CD4-positive, alpha-beta memory T cell (primary cell): ENCODE data around the gene SLC38A8. TPM values are rescaled to one million over a fixed set of nuclear protein-coding genes. Genes with fewer than 3 reads are reported as not detected.

Experiments
- CTCF ChIA-PET: fragments of 350-600 bp; sonication (Branson Sonifier 250); formaldehyde crosslinking; loops from one replicate; lab custom pipeline; 2021; ENCODE audit warnings: inconsistent platforms; ENCODE audit not compliant: partially characterized antibody; lab: Charles Lee
- POLR2A ChIA-PET: fragments of 350-600 bp; sonication (Branson Sonifier 250); formaldehyde crosslinking; loops from one replicate; lab custom pipeline; 2021; ENCODE audit not compliant: partially characterized antibody; lab: Charles Lee
- DNase-seq, 5 donors: peaks; one replicate each; pipeline versions ENCODE4 v3.0.0 to v3.0.0-alpha.2; 2020 to 2022; ENCODE audit warnings: mixed read lengths in 1 of 5
- H3K27ac ChIP-seq: one replicate; pipeline ENCODE4 v1.7.0; 2013; ENCODE audit warnings: low read depth, low read length
- H3K27me3 ChIP-seq: 2 replicates; pipeline ENCODE4 v1.7.0; 2013; ENCODE audit warnings: mild to moderate bottlenecking, low read length, moderate library complexity; ENCODE audit not compliant: insufficient read depth
- H3K36me3 ChIP-seq: 2 replicates; pipeline ENCODE4 v1.7.0; 2013; ENCODE audit warnings: mild to moderate bottlenecking, low read length, moderate library complexity; ENCODE audit not compliant: insufficient read depth
- H3K4me1 ChIP-seq: 2 replicates; pipeline ENCODE4 v1.7.0; 2013; ENCODE audit warnings: mild to moderate bottlenecking, low read length, moderate library complexity; ENCODE audit not compliant: insufficient read depth
- H3K4me3 ChIP-seq, 2 donors: one replicate each; pipeline ENCODE4 v1.7.0; 2013; ENCODE audit warnings: low read length in 2 of 2, mild to moderate bottlenecking in 1 of 2
- H3K9me3 ChIP-seq, 2 donors: one replicate each; pipeline ENCODE4 v1.7.0; 2013; ENCODE audit warnings: low read length in 2 of 2, control low read depth in 1 of 2; ENCODE audit not compliant: control insufficient read depth in 1 of 2
- H3K27ac Mint-ChIP-seq, 7 donors: one replicate each; pipeline ENCODE4 v1.8.0; 2020 to 2021; ENCODE audit warnings: mixed read lengths in 7 of 7, mild to moderate bottlenecking in 6 of 7, inconsistent platforms in 3 of 7, moderate library complexity in 3 of 7
- H3K27me3 Mint-ChIP-seq, 2 donors: one replicate each; pipeline ENCODE4 v1.8.0; 2020 to 2021; ENCODE audit warnings: mixed read lengths in 2 of 2
- H3K36me3 Mint-ChIP-seq, 2 donors: one replicate each; pipeline ENCODE4 v1.8.0; 2020 to 2021; ENCODE audit warnings: mixed read lengths in 2 of 2, inconsistent platforms in 1 of 2, mild to moderate bottlenecking in 1 of 2
- H3K4me1 Mint-ChIP-seq, 4 donors: one replicate each; pipeline ENCODE4 v1.8.0; 2020 to 2021; ENCODE audit warnings: mixed read lengths in 4 of 4, mild to moderate bottlenecking in 1 of 4
- H3K4me3 Mint-ChIP-seq, 8 donors: one replicate each; pipeline ENCODE4 v1.8.0; 2020 to 2021; ENCODE audit warnings: mixed read lengths in 8 of 8, mild to moderate bottlenecking in 7 of 8, moderate library complexity in 6 of 8, inconsistent platforms in 3 of 8
- H3K9me3 Mint-ChIP-seq, 8 donors: one replicate each; pipeline ENCODE4 v1.8.0; 2020 to 2021; ENCODE audit warnings: mixed read lengths in 8 of 8, mild to moderate bottlenecking in 5 of 8, inconsistent platforms in 3 of 8, moderate library complexity in 1 of 8
- intact Hi-C: fragments of 100-400 bp; cut with micrococcal nuclease; formaldehyde crosslinking; loops from one replicate; pipeline ENCODE4 v1.15.1; 2023
- polyA plus RNA-seq, 2 donors: library from polyadenylated mRNA; unstranded; fragments of 300-500 nt; fragmentation: Illumina TruSeq; gene quantifications; one replicate each; pipeline ENCODE4 v1.2.3, GENCODE V29; 2021
- total RNA-seq, 2 experiments: library from RNA; stranded (reverse); gene quantifications; one replicate each; pipeline ENCODE4 v1.2.3, GENCODE V29; 2021

SLC38A8 gene
- total and polyA plus RNA-seq, 4 experiments from 2014 or later = not detected

DNA sequence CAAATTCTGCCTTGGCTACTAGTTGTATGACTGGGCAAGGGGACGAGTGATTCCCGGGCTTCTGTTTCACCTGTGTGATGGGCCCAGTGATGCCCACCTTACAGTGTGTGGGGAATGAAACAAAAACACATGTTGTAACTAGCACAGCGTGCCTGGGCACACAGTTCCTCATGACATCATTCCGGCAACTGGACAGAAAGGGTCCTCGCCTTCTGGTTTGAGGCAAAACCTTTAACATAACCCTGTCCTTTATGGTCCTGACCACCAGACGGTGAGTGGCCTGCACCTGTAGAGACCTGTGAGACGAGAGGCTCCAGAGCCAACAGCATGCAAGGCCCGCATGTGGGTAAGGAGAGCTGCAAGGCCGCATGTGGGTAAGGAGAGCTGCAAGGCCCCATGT lies 7.7 kb upstream of the SLC38A8 start:
- POLR2A ChIA-PET = no interaction called here
- Mint-ChIP-seq H3K27ac (peak overlapping the region in 1 of 7 donors; percentile 47), H3K9me3 (peaks cover 0 to 2% (median 0%) of the 10 kb centered on the region in 8 donors), H3K4me3 (no peak overlapping the region), H3K36me3 (peaks cover 40 to 55% of the 10 kb centered on the region in 2 donors), H3K27me3 (no peaks in the 10 kb centered on the region), H3K4me1 (no peaks in the 10 kb centered on the region)
- Histone ChIP-seq H3K27ac (no peak overlapping the region), H3K27me3 (no peaks in the 10 kb centered on the region), H3K9me3 (no peaks in the 10 kb centered on the region), H3K36me3 (peaks cover 45% of the 10 kb centered on the region), H3K4me1 (no peaks in the 10 kb centered on the region), H3K4me3 (no peak overlapping the region)
- CTCF ChIA-PET = no interaction called here
- intact Hi-C loops = no loop called here
- DNase-seq = no peak

DNA sequence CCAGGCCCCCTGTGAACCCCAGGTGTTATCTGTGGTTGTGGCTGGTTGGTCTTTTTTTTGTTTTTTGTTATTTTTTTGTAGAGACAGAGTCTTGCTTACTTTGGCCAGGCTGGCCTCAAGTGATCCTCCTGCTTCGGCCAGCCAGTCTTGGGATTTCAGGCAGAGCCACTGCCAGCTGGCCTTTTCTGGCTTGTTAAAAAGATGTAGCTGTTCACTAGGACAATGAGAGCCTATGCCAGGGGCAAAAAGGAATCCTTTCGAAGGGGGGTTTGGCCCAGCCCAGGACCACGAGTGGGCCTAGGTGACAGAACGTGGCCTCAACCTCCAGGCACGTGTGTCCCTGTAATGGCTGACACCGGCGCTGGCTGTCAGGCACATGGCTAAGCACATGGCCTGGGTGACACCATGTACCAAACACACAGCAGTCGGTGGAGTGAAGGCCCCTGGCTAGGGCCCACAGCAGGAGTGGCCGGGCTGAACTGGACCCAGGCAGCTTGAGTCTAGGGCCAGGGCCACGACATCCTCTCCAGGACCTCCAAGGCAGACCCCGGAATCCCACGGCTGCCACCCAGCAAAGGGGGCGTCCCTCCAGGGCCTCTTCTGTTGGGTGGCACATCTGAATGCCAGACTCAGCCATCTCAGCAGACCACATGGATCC lies 6.9 kb upstream of the SLC38A8 start:
- Mint-ChIP-seq H3K36me3 (peaks cover 35 to 48% of the 10 kb centered on the region in 2 donors), H3K27ac (peak overlapping the region in 2 of 7 donors; percentile 31 to 61), H3K27me3 (no peaks in the 10 kb centered on the region), H3K4me3 (no peak overlapping the region), H3K9me3 (peaks cover 0 to 2% (median 0%) of the 10 kb centered on the region in 8 donors), H3K4me1 (peaks cover 0 to under 1% (median under 1%) of the 10 kb centered on the region in 4 donors)
- Histone ChIP-seq H3K4me3 (no peak overlapping the region), H3K27me3 (no peaks in the 10 kb centered on the region), H3K9me3 (no peaks in the 10 kb centered on the region), H3K27ac (no peak overlapping the region), H3K36me3 (peaks cover 37% of the 10 kb centered on the region), H3K4me1 (no peaks in the 10 kb centered on the region)
- intact Hi-C loops = no loop called here
- CTCF ChIA-PET = no interaction called here
- POLR2A ChIA-PET = no interaction called here
- no peak for DNase-seq

- H3K9me3 Mint-ChIP-seq = peaks cover 0 to 2% (median 0%) of the 10 kb centered on the region in 8 donors
- CTCF ChIA-PET = no interaction called here
These were observed 6.3 kb upstream of the SLC38A8 start for GRCh38 chr16:84048871-84049270.

GRCh38 chr16:84048270-84048669 lies 5.7 kb upstream of the SLC38A8 start:
- intact Hi-C loops = no loop called here

More at GRCh38 chr16:84048871-84049270, 6.3 kb upstream of the SLC38A8 start:
- no peaks in the 10 kb centered on the region for H3K4me1 ChIP-seq
- H3K36me3 ChIP-seq = peaks cover 30% of the 10 kb centered on the region
- H3K9me3 ChIP-seq = no peaks in the 10 kb centered on the region
- H3K27ac ChIP-seq = no peak overlapping the region
- H3K4me3 ChIP-seq = no peak overlapping the region
- Mint-ChIP-seq H3K4me1 (peaks cover 2 to 7% (median 7%) of the 10 kb centered on the region in 4 donors), H3K4me3 (no peak overlapping the region), H3K27me3 (peaks cover 0 to 1% of the 10 kb centered on the region in 2 donors), H3K36me3 (peaks cover 28 to 42% of the 10 kb centered on the region in 2 donors), H3K27ac (no peak overlapping the region)
- no peak for DNase-seq
- intact Hi-C loops = no loop called here
- POLR2A ChIA-PET = no interaction called here
- H3K27me3 ChIP-seq = no peaks in the 10 kb centered on the region

GRCh38 chr16:84047626-84048025 lies 5.0 kb upstream of the SLC38A8 start:
- Histone ChIP-seq H3K4me1 (no peaks in the 10 kb centered on the region), H3K9me3 (no peaks in the 10 kb centered on the region), H3K27me3 (no peaks in the 10 kb centered on the region), H3K4me3 (no peak overlapping the region), H3K36me3 (peaks cover 18% of the 10 kb centered on the region), H3K27ac (no peak overlapping the region)
- H3K27me3 Mint-ChIP-seq = peaks cover 0 to 6% of the 10 kb centered on the region in 2 donors
- peaks cover 16 to 30% of the 10 kb centered on the region in 2 donors for H3K36me3 Mint-ChIP-seq
- H3K9me3 Mint-ChIP-seq = peaks cover 0 to 2% (median 0%) of the 10 kb centered on the region in 8 donors
- no peak overlapping the region for H3K4me3 Mint-ChIP-seq
- DNase-seq = no peak
- CTCF ChIA-PET = no interaction called here
- no peak overlapping the region for H3K27ac Mint-ChIP-seq
- POLR2A ChIA-PET = no interaction called here
- peaks cover 2 to 14% (median 8%) of the 10 kb centered on the region in 4 donors for H3K4me1 Mint-ChIP-seq
- intact Hi-C loops = no loop called here

More at GRCh38 chr16:84048270-84048669, 5.7 kb upstream of the SLC38A8 start:
- CTCF ChIA-PET = no interaction called here
- DNase-seq = no peak
- H3K9me3 Mint-ChIP-seq = peaks cover 0 to 2% (median 0%) of the 10 kb centered on the region in 8 donors
- peaks cover 0 to 6% of the 10 kb centered on the region in 2 donors for H3K27me3 Mint-ChIP-seq
- Histone ChIP-seq H3K27ac (no peak overlapping the region), H3K9me3 (no peaks in the 10 kb centered on the region), H3K4me3 (no peak overlapping the region), H3K4me1 (no peaks in the 10 kb centered on the region), H3K27me3 (no peaks in the 10 kb centered on the region), H3K36me3 (peaks cover 24% of the 10 kb centered on the region)
- peaks cover 22 to 36% of the 10 kb centered on the region in 2 donors for H3K36me3 Mint-ChIP-seq
- peak overlapping the region in 1 of 7 donors; percentile 50 for H3K27ac Mint-ChIP-seq
- H3K4me1 Mint-ChIP-seq = peaks cover 2 to 13% (median 8%) of the 10 kb centered on the region in 4 donors
- POLR2A ChIA-PET = no interaction called here
- H3K4me3 Mint-ChIP-seq = no peak overlapping the region

DNA sequence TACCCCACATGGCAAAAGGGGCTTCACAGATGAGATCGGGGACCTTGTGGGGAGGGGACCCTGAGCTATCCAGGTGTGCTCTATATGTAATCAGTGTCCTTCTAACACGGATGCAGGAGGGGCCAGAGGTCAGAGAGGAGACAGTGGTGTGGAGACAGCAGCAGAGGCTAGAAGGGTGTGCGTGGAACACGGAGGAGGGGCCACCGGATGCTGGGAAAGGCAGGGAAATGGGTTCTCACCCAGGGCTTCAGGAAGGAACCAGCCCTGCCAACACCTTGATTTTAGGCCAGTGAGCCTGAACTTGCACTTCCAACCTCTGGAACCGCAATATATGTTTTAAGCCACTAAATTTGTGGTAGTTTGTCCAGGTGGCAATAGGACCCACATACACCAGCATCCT lies 4.6 kb upstream of the SLC38A8 start:
- CTCF ChIA-PET = no interaction called here
- peaks cover 11 to 26% of the 10 kb centered on the region in 2 donors for H3K36me3 Mint-ChIP-seq
- Histone ChIP-seq H3K27me3 (no peaks in the 10 kb centered on the region), H3K4me1 (no peaks in the 10 kb centered on the region), H3K4me3 (no peak overlapping the region), H3K27ac (no peak overlapping the region), H3K9me3 (no peaks in the 10 kb centered on the region), H3K36me3 (peaks cover 14% of the 10 kb centered on the region)
- peaks cover 0 to 6% of the 10 kb centered on the region in 2 donors for H3K27me3 Mint-ChIP-seq
- H3K4me3 Mint-ChIP-seq = no peak overlapping the region
- no peaks in the 10 kb centered on the region for H3K9me3 Mint-ChIP-seq
- peaks cover 2 to 14% (median 8%) of the 10 kb centered on the region in 4 donors for H3K4me1 Mint-ChIP-seq
- POLR2A ChIA-PET = no interaction called here
- intact Hi-C loops = no loop called here
- DNase-seq = no peak
- peak overlapping the region in 3 of 7 donors; percentile 7 to 72 (median 55) for H3K27ac Mint-ChIP-seq

DNA sequence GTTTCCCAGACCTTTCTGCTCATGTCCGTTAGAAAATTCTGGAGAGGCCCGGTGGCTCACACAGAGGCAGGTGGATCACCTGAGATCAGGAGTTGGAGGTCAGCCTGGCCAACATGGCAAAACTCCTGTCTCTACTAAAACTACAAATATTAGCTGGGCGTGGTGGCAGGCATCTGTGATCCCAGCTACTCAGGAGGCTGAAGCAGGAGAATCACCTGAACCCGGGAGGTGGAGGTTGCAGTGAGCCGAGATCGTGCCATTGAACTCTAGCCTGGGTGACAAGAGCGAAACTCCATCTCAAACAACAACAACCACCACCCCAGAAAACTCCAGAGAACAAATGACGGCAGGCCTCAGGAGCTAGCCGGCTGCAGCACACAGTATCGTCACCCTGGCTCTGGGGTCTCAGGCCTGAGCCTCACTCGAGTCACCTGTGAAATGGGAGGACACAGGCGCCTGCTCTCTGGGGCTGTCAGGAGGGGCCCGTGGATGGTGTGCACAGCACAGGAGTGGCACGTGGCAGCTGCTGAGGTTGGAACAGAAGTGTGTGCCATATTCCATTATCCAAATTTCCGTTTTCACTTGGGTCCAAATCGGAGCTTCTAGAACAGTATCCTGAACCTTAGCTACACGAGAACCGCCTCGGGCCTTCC lies 3.3 kb upstream of the SLC38A8 start:
- no peak overlapping the region for H3K27ac ChIP-seq
- CTCF ChIA-PET = interaction anchor here (0.6 kb wide), 1 partner anchor 8 kb away, joined by 3 read pairs; no protein-coding TSS in a partner anchor
- H3K36me3 Mint-ChIP-seq = peaks cover 10 to 24% of the 10 kb centered on the region in 2 donors
- POLR2A ChIA-PET = no interaction called here
- peaks cover 13% of the 10 kb centered on the region for H3K36me3 ChIP-seq
- no peak overlapping the region for H3K4me3 ChIP-seq
- H3K4me1 ChIP-seq = no peaks in the 10 kb centered on the region
- H3K27me3 Mint-ChIP-seq = peaks cover 0 to 6% of the 10 kb centered on the region in 2 donors
- peaks cover 2 to 14% (median 8%) of the 10 kb centered on the region in 4 donors for H3K4me1 Mint-ChIP-seq
- no peak overlapping the region for H3K27ac Mint-ChIP-seq
- no peaks in the 10 kb centered on the region for H3K9me3 Mint-ChIP-seq
- no peak overlapping the region for H3K4me3 Mint-ChIP-seq
- no peaks in the 10 kb centered on the region for H3K27me3 ChIP-seq
- no peaks in the 10 kb centered on the region for H3K9me3 ChIP-seq
- DNase-seq = no peak
- intact Hi-C loops = no loop called here
